Loucy (cell line): ENCODE results near the gene LRRC72.
"Not testable (repeated sequence)": the region's sequence is repeated elsewhere in the genome, so short reads cannot be mapped to it uniquely, and the experiment has no call there.

Experiments
- H2AFZ ChIP-seq: fragments of 200-600 bp; sonication (generic); 2 replicates; pipeline ENCODE4 v1.6.0; 2016; ENCODE audit warnings: antibody characterized with exemption, mild to moderate bottlenecking, low read length, moderate library complexity
- H3F3A ChIP-seq: fragments of 200-600 bp; 2 replicates; pipeline ENCODE4 v1.6.0; 2016; ENCODE audit warnings: antibody characterized with exemption, low read depth, mild to moderate bottlenecking
- H3K27me3 ChIP-seq: fragments of 200-600 bp; sonication (generic); 2 replicates; pipeline ENCODE4 v1.6.1; 2014; ENCODE audit warnings: low read length, mild to moderate bottlenecking; ENCODE audit not compliant: insufficient read depth, poor library complexity, severe bottlenecking
- H3K36me3 ChIP-seq: fragments of 200-600 bp; sonication (generic); 2 replicates; pipeline ENCODE4 v1.6.1; 2016; ENCODE audit warnings: low read length; ENCODE audit not compliant: insufficient read depth
- H3K4me1 ChIP-seq: fragments of 200-600 bp; sonication (generic); 2 replicates; pipeline ENCODE4 v1.5.1; 2014; ENCODE audit warnings: low read length, mild to moderate bottlenecking; ENCODE audit not compliant: insufficient read depth, poor library complexity, severe bottlenecking
- H3K4me2 ChIP-seq: fragments of 200-600 bp; sonication (generic); 2 replicates; pipeline ENCODE4 v1.6.0; 2014; ENCODE audit warnings: antibody characterized with exemption, low read length, low read depth, mild to moderate bottlenecking; ENCODE audit not compliant: poor library complexity, severe bottlenecking
- H3K4me3 ChIP-seq: fragments of 200-600 bp; sonication (generic); 2 replicates; pipeline ENCODE4 v1.5.1; 2014; ENCODE audit warnings: low read length, mild to moderate bottlenecking, mixed read lengths; ENCODE audit not compliant: poor library complexity, severe bottlenecking
- H3K79me2 ChIP-seq: fragments of 200-600 bp; sonication (generic); 2 replicates; pipeline ENCODE4 v1.6.1; 2014; ENCODE audit warnings: low read length; ENCODE audit not compliant: insufficient read depth
- H3K9ac ChIP-seq: fragments of 200-600 bp; sonication (generic); 2 replicates; pipeline ENCODE4 v1.6.0; 2014; ENCODE audit warnings: mild to moderate bottlenecking, low read depth, low read length, moderate library complexity; ENCODE audit not compliant: poor library complexity, severe bottlenecking
- H3K9me2 ChIP-seq: fragments of 200-600 bp; sonication (generic); replicated peaks from 2 replicates; pipeline ENCODE4 v1.6.1; 2016; ENCODE audit warnings: low read depth, low read length, mixed read lengths
- H3K9me3 ChIP-seq: fragments of 200-600 bp; sonication (generic); 2 replicates; pipeline ENCODE4 v1.6.1; 2014; ENCODE audit warnings: mild to moderate bottlenecking, antibody characterized with exemption, low read length, low read depth; ENCODE audit not compliant: insufficient read depth
- H4K20me1 ChIP-seq: fragments of 200-600 bp; sonication (generic); 2 replicates; pipeline ENCODE4 v1.6.0; 2014; ENCODE audit warnings: antibody characterized with exemption, low read length, mild to moderate bottlenecking; ENCODE audit not compliant: insufficient read depth, poor library complexity, severe bottlenecking
- CTCF ChIP-seq: fragments of 200-600 bp; sonication (generic); conservative IDR thresholded peaks from 2 replicates; pipeline ENCODE4 v1.5.1; 2014; ENCODE audit warnings: mild to moderate bottlenecking, antibody characterized with exemption, low read length
- EZH2phosphoT487 ChIP-seq: fragments of 200-600 bp; IDR thresholded peaks from 2 replicates; pipeline ENCODE4 v1.6.1; 2018; ENCODE audit warnings: antibody characterized with exemption, mild to moderate bottlenecking, moderate library complexity, borderline replicate concordance

LRRC72 gene

DNA sequence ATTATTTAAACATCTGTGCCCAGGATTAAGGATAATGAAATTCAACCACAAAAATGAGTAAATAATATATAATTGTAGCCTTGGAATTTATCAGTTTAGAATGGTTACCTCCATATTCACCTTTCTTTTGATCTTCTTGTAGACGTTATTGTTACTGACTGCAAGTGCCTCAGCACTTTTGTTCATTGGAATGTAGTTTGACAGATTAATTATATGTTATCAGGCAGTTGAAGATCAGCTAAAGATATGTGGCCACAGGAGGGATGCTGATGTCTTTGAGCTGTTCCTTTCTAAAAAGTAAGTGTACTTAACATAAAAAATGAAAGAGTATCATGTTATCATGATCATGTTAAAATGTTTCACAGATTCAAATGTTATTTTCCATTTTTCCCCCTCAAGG lies 5.6 kb downstream of the LRRC72 start:
- Histone ChIP-seq H3K36me3 (no peaks in the 10 kb centered on the region), H3K9ac (no peak overlapping the region), H3K4me1 (peaks cover 8% of the 10 kb centered on the region), H3K79me2 (no peaks in the 10 kb centered on the region), H2AFZ (no peak overlapping the region), H3K9me2 (no peaks in the 10 kb centered on the region), H4K20me1 (no peaks in the 10 kb centered on the region), H3F3A (no peaks in the 10 kb centered on the region), H3K4me3 (no peak overlapping the region), H3K4me2 (no peak overlapping the region), H3K9me3 (no peaks in the 10 kb centered on the region), H3K27me3 (no peaks in the 10 kb centered on the region)
- TF ChIP-seq CTCF: no peak
- no peak for TF ChIP-seq EZH2phosphoT487

GRCh38 chr7:16535500-16535899 lies 8.9 kb downstream of the LRRC72 start:
- H3K36me3 ChIP-seq: no peaks in the 10 kb centered on the region
- no peaks in the 10 kb centered on the region for H3K79me2 ChIP-seq
- no peak overlapping the region for H2AFZ ChIP-seq
- no peaks in the 10 kb centered on the region for H3F3A ChIP-seq
- no peaks in the 10 kb centered on the region for H4K20me1 ChIP-seq
- H3K9me2 ChIP-seq: no peaks in the 10 kb centered on the region
- no peaks in the 10 kb centered on the region for H3K9me3 ChIP-seq
- H3K4me3 ChIP-seq: no peak overlapping the region
- H3K4me2 ChIP-seq: no peak overlapping the region
- no peaks in the 10 kb centered on the region for H3K4me1 ChIP-seq
- TF ChIP-seq EZH2phosphoT487: no peak
- no peak for TF ChIP-seq CTCF
- H3K9ac ChIP-seq: no peak overlapping the region
- no peaks in the 10 kb centered on the region for H3K27me3 ChIP-seq

GRCh38 chr7:16540559-16540958 lies 13.9 kb downstream of the LRRC72 start:
- H3K4me2 ChIP-seq, H3K79me2 ChIP-seq, H3F3A ChIP-seq, H3K9me3 ChIP-seq, H3K9me2 ChIP-seq, H3K4me3 ChIP-seq, H2AFZ ChIP-seq, H3K36me3 ChIP-seq, H3K27me3 ChIP-seq, H3K9ac ChIP-seq, H4K20me1 ChIP-seq, H3K4me1 ChIP-seq: not testable (repeated sequence)

DNA sequence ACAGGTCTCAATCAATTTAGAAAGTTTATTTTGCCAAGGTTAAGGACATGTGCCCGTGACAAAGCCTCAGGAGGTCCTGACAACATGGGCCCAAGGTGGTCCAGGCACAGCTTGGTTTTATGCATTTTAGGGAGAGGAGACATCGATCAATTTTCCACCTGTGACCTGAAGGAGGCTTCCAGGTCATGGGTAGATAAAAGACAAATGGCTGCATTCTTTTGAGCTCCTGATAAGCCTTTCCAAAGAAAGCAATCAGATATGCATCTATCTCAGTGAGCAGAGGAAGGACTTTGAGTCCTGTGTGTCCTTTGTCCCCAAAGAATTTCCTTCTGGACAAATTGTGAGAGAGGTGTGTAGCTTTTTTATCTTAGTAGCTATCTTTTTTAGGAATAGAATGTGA lies 15.8 kb downstream of the LRRC72 start:
- Histone ChIP-seq H3K27me3 (no peaks in the 10 kb centered on the region), H3K4me1 (no peaks in the 10 kb centered on the region), H3F3A (no peaks in the 10 kb centered on the region), H3K9ac (no peak overlapping the region), H4K20me1 (no peaks in the 10 kb centered on the region), H3K36me3 (no peaks in the 10 kb centered on the region), H3K9me3 (no peaks in the 10 kb centered on the region), H2AFZ (no peak overlapping the region), H3K4me3 (no peak overlapping the region), H3K9me2 (no peaks in the 10 kb centered on the region), H3K4me2 (no peak overlapping the region), H3K79me2 (no peaks in the 10 kb centered on the region)
- no peak for TF ChIP-seq CTCF
- no peak for TF ChIP-seq EZH2phosphoT487
